Measurements from ENCODE around the gene TMEM179B.
"Not testable (repeated sequence)": the region's sequence is repeated elsewhere in the genome, so short reads cannot be mapped to it uniquely, and the experiment has no call there.

The TMEM179B gene

GRCh38 chr11:62760867-62761227 is 26.4 kb upstream of the TMEM179B start:
- H3K9ac ChIP-seq (ENCODE audit: low read depth in 1 of 2, low read length in 2 of 2); H3K27me3 ChIP-seq (ENCODE audit: control insufficient read depth in 1 of 2, insufficient read depth in 2 of 2, low read length in 2 of 2); H3K36me3 ChIP-seq (ENCODE audit: control insufficient read depth in 1 of 2, insufficient read depth in 2 of 2, low read length in 2 of 2); H3K9me3 ChIP-seq (ENCODE audit: control insufficient read depth in 1 of 2, low read length in 2 of 2); H3K27ac ChIP-seq (ENCODE audit: low read depth, low read length): not testable (repeated sequence)
- Histone ChIP-seq H3K4me3 (ENCODE audit: low read depth in 1 of 2, low read length in 2 of 2) (peak overlapping the region in 1 of 2 donors; percentile 43), H3K4me1 (ENCODE audit: control insufficient read depth in 1 of 2, insufficient read depth in 2 of 2, low read length in 2 of 2) (peaks cover 12 to 14% of the 10 kb centered on the region in 2 donors)

DNA sequence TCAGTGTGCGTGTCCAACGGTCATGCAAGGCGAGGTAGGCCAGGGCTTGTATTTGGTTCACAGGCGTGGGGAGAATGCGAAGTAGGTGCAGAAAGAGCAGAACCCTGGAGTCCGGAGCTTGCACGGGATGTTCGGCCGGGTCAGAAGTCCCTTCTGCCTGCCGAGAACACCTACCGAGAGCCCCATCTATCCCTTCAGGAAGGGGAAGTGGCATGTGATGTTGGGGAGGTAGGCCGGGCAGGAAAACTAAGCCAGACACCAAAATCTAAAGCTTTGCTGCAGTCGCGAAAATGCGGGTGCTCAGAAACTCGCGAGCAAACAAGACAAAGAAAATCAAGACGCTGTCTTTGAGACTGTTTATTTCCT is 16.4 kb upstream of the TMEM179B start:
- Histone ChIP-seq H3K27me3 (ENCODE audit: control insufficient read depth in 1 of 2, insufficient read depth in 2 of 2, low read length in 2 of 2) (no peaks in the 10 kb centered on the region), H3K36me3 (ENCODE audit: control insufficient read depth in 1 of 2, insufficient read depth in 2 of 2, low read length in 2 of 2) (peaks cover 12 to 22% of the 10 kb centered on the region in 2 donors), H3K9me3 (ENCODE audit: control insufficient read depth in 1 of 2, low read length in 2 of 2) (no peaks in the 10 kb centered on the region), H3K9ac (ENCODE audit: low read depth in 1 of 2, low read length in 2 of 2) (peak overlapping the region; percentile 67 to 88), H3K4me3 (ENCODE audit: low read depth in 1 of 2, low read length in 2 of 2) (peak overlapping the region; percentile 73 to 88), H3K27ac (ENCODE audit: low read depth, low read length) (peak overlapping the region; percentile 42), H3K4me1 (ENCODE audit: control insufficient read depth in 1 of 2, insufficient read depth in 2 of 2, low read length in 2 of 2) (peaks cover 16 to 22% of the 10 kb centered on the region in 2 donors)

DNA sequence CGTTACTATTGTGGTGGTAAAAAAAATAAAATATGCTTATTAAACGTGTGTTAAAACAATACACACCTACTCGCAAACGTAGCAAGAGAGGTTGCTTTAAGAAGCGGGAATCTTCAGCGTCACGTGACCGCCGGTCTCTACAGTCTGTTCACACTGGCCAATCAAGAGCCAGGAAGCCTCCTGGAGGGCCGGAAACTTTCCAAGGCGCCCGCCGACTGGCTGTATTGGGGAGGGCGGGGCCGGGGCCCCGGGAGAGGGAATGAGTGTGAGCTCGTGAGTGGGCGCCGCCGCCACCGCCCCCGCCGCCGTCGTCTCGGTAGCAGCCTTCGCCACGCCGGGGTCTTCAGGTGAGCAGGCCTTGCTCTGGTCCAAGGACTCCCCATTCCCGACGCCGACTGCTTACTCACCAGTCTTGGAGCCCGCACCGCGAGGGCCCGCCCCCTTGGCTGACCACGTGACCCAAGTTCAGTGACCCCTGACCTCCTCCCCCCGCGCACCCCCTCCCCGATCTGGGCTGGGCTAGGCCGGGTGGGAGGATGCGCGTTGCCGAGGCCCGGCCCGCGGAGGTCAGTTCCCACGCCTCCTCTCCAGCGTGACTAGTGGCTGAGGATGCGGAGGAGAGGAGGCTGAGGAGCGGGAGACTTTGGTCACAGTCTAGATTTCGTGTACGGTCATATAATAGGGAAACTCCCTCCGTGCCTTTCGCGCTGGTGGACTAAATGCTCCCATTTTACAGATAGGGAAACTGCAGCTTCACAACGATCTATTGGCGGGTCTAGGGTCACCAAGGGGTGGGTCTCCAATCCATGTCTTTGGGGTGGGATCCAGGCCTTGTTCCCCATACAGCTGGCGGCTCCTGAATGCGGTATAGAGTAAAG is 15.8 kb upstream of the TMEM179B start, which contains the start of gene TAF6L:
TSS of gene TAF6L (plus strand) at position 253 of the 878 bp plus-strand sequence. CDS start 4,388 bp downstream, outside the sequence.
- Histone ChIP-seq H3K27me3 (ENCODE audit: control insufficient read depth in 1 of 2, insufficient read depth in 2 of 2, low read length in 2 of 2) (no peaks in the 10 kb centered on the region), H3K9ac (ENCODE audit: low read depth in 1 of 2, low read length in 2 of 2) (peak within 1 kb of the TSS; percentile 67 to 88), H3K4me3 (ENCODE audit: low read depth in 1 of 2, low read length in 2 of 2) (peak within 1 kb of the TSS; percentile 73 to 88), H3K4me1 (ENCODE audit: control insufficient read depth in 1 of 2, insufficient read depth in 2 of 2, low read length in 2 of 2) (peaks cover 16 to 22% of the 10 kb centered on the region in 2 donors), H3K36me3 (ENCODE audit: control insufficient read depth in 1 of 2, insufficient read depth in 2 of 2, low read length in 2 of 2) (peaks cover 10 to 23% of the 10 kb centered on the region in 2 donors), H3K9me3 (ENCODE audit: control insufficient read depth in 1 of 2, low read length in 2 of 2) (no peaks in the 10 kb centered on the region), H3K27ac (ENCODE audit: low read depth, low read length) (peak within 1 kb of the TSS; percentile 87)

GRCh38 chr11:62774407-62774806 is 12.8 kb upstream of the TMEM179B start:
- Histone ChIP-seq H3K27me3 (ENCODE audit: control insufficient read depth in 1 of 2, insufficient read depth in 2 of 2, low read length in 2 of 2) (no peaks in the 10 kb centered on the region), H3K27ac (ENCODE audit: low read depth, low read length) (no peak overlapping the region), H3K4me1 (ENCODE audit: control insufficient read depth in 1 of 2, insufficient read depth in 2 of 2, low read length in 2 of 2) (peaks cover 16 to 22% of the 10 kb centered on the region in 2 donors), H3K9me3 (ENCODE audit: control insufficient read depth in 1 of 2, low read length in 2 of 2) (no peaks in the 10 kb centered on the region), H3K9ac (ENCODE audit: low read depth in 1 of 2, low read length in 2 of 2) (no peak overlapping the region), H3K4me3 (ENCODE audit: low read depth in 1 of 2, low read length in 2 of 2) (no peak overlapping the region), H3K36me3 (ENCODE audit: control insufficient read depth in 1 of 2, insufficient read depth in 2 of 2, low read length in 2 of 2) (peaks cover 14 to 30% of the 10 kb centered on the region in 2 donors)

DNA sequence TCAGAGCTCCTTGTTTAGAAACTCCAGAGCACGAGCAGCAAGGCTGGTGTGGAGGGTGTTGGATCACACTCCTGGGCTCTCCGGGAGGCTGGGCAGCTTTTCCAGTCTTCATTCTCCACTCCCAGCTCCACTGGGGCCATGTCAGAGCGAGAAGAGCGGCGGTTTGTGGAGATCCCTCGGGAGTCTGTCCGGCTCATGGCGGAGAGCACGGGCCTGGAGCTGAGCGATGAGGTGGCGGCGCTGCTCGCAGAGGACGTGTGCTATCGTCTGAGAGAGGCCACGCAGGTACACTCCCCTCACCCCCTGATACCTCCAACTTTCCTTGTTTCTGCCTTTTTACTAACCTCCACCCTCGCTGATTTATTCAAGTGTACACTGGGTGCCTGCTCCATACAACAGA is 11.6 kb upstream of the TMEM179B start:
- Histone ChIP-seq H3K4me1 (ENCODE audit: control insufficient read depth in 1 of 2, insufficient read depth in 2 of 2, low read length in 2 of 2) (peaks cover 8 to 11% of the 10 kb centered on the region in 2 donors), H3K27ac (ENCODE audit: low read depth, low read length) (no peak overlapping the region), H3K9me3 (ENCODE audit: control insufficient read depth in 1 of 2, low read length in 2 of 2) (no peaks in the 10 kb centered on the region), H3K27me3 (ENCODE audit: control insufficient read depth in 1 of 2, insufficient read depth in 2 of 2, low read length in 2 of 2) (no peaks in the 10 kb centered on the region), H3K36me3 (ENCODE audit: control insufficient read depth in 1 of 2, insufficient read depth in 2 of 2, low read length in 2 of 2) (peaks cover 14 to 36% of the 10 kb centered on the region in 2 donors), H3K9ac (ENCODE audit: low read depth in 1 of 2, low read length in 2 of 2) (no peak overlapping the region), H3K4me3 (ENCODE audit: low read depth in 1 of 2, low read length in 2 of 2) (no peak overlapping the region)

GRCh38 chr11:62777389-62777788 is 9.8 kb upstream of the TMEM179B start:
- Histone ChIP-seq H3K9me3 (ENCODE audit: control insufficient read depth in 1 of 2, low read length in 2 of 2) (no peaks in the 10 kb centered on the region), H3K4me3 (ENCODE audit: low read depth in 1 of 2, low read length in 2 of 2) (no peak overlapping the region), H3K4me1 (ENCODE audit: control insufficient read depth in 1 of 2, insufficient read depth in 2 of 2, low read length in 2 of 2) (no peaks in the 10 kb centered on the region), H3K27me3 (ENCODE audit: control insufficient read depth in 1 of 2, insufficient read depth in 2 of 2, low read length in 2 of 2) (no peaks in the 10 kb centered on the region), H3K36me3 (ENCODE audit: control insufficient read depth in 1 of 2, insufficient read depth in 2 of 2, low read length in 2 of 2) (peaks cover 17 to 42% of the 10 kb centered on the region in 2 donors), H3K9ac (ENCODE audit: low read depth in 1 of 2, low read length in 2 of 2) (no peak overlapping the region), H3K27ac (ENCODE audit: low read depth, low read length) (no peak overlapping the region)

GRCh38 chr11:62778441-62778840 is 8.8 kb upstream of the TMEM179B start:
- Histone ChIP-seq H3K27ac (ENCODE audit: low read depth, low read length) (no peak overlapping the region), H3K4me3 (ENCODE audit: low read depth in 1 of 2, low read length in 2 of 2) (no peak overlapping the region), H3K4me1 (ENCODE audit: control insufficient read depth in 1 of 2, insufficient read depth in 2 of 2, low read length in 2 of 2) (no peaks in the 10 kb centered on the region), H3K27me3 (ENCODE audit: control insufficient read depth in 1 of 2, insufficient read depth in 2 of 2, low read length in 2 of 2) (no peaks in the 10 kb centered on the region), H3K9ac (ENCODE audit: low read depth in 1 of 2, low read length in 2 of 2) (no peak overlapping the region), H3K36me3 (ENCODE audit: control insufficient read depth in 1 of 2, insufficient read depth in 2 of 2, low read length in 2 of 2) (peaks cover 22 to 47% of the 10 kb centered on the region in 2 donors), H3K9me3 (ENCODE audit: control insufficient read depth in 1 of 2, low read length in 2 of 2) (no peaks in the 10 kb centered on the region)

GRCh38 chr11:62782753-62783152 is 4.4 kb upstream of the TMEM179B start:
- Histone ChIP-seq H3K27me3 (ENCODE audit: control insufficient read depth in 1 of 2, insufficient read depth in 2 of 2, low read length in 2 of 2) (no peaks in the 10 kb centered on the region), H3K36me3 (ENCODE audit: control insufficient read depth in 1 of 2, insufficient read depth in 2 of 2, low read length in 2 of 2) (peaks cover 17 to 27% of the 10 kb centered on the region in 2 donors), H3K9ac (ENCODE audit: low read depth in 1 of 2, low read length in 2 of 2) (no peak overlapping the region), H3K4me1 (ENCODE audit: control insufficient read depth in 1 of 2, insufficient read depth in 2 of 2, low read length in 2 of 2) (peaks cover 7 to 12% of the 10 kb centered on the region in 2 donors), H3K9me3 (ENCODE audit: control insufficient read depth in 1 of 2, low read length in 2 of 2) (no peaks in the 10 kb centered on the region), H3K4me3 (ENCODE audit: low read depth in 1 of 2, low read length in 2 of 2) (no peak overlapping the region), H3K27ac (ENCODE audit: low read depth, low read length) (no peak overlapping the region)

DNA sequence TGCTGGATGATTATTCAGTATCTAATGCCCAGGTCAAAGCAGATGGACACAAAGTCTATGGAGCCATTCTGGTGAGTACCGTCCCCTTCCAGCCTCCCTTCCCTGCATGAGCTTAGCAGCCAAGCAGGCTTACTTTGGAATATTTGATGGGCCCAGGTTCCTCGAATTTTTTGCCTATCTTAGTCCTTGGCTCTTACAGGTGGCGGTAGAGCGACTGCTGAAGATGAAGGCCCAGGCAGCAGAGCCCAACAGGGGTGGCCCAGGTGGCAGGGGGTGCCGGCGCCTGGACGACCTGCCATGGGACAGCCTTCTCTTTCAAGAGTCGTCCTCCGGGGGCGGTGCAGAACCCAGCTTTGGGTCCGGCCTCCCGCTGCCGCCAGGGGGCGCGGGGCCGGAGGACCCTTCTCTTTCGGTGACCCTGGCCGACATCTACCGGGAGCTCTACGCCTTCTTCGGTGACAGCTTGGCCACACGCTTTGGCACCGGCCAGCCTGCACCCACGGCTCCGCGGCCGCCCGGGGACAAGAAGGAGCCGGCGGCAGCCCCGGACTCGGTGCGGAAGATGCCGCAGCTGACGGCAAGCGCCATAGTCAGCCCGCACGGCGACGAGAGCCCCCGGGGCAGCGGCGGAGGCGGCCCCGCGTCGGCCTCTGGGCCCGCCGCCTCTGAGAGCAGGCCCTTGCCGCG is 741 bp upstream of the TMEM179B start:
- H3K27me3 ChIP-seq (ENCODE audit: control insufficient read depth in 1 of 2, insufficient read depth in 2 of 2, low read length in 2 of 2) = no peaks in the 10 kb centered on the region
- H3K4me3 ChIP-seq (ENCODE audit: low read depth in 1 of 2, low read length in 2 of 2) = peak overlapping the region; percentile 77 to 99
- H3K4me1 ChIP-seq (ENCODE audit: control insufficient read depth in 1 of 2, insufficient read depth in 2 of 2, low read length in 2 of 2) = peaks cover 22 to 38% of the 10 kb centered on the region in 2 donors
- peak overlapping the region; percentile 96 for H3K27ac ChIP-seq (ENCODE audit: low read depth, low read length)
- H3K9ac ChIP-seq (ENCODE audit: low read depth in 1 of 2, low read length in 2 of 2) = peak overlapping the region; percentile 74 to 100
- peaks cover 18 to 32% of the 10 kb centered on the region in 2 donors for H3K36me3 ChIP-seq (ENCODE audit: control insufficient read depth in 1 of 2, insufficient read depth in 2 of 2, low read length in 2 of 2)
- no peaks in the 10 kb centered on the region for H3K9me3 ChIP-seq (ENCODE audit: control insufficient read depth in 1 of 2, low read length in 2 of 2)

DNA sequence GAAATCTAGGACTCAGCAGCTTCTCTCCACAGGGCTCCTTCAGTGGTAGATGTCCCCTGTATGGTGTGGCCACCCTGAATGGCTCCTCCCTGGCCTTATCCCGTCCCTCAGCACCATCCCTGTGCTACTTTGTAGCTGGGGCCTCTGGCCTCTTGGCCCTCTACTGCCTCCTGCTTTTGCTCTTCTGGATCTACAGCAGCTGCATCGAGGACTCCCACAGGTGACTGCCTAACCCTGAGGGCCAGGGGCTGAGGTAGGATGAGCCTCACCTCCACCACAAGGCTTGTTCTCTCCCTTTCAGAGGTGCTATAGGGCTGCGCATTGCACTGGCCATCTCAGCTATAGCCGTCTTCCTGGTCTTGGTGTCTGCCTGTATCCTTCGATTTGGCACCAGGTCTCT is 1.8 kb downstream of the TMEM179B start:
- Histone ChIP-seq H3K4me1 (ENCODE audit: control insufficient read depth in 1 of 2, insufficient read depth in 2 of 2, low read length in 2 of 2) (peaks cover 30 to 45% of the 10 kb centered on the region in 2 donors), H3K27me3 (ENCODE audit: control insufficient read depth in 1 of 2, insufficient read depth in 2 of 2, low read length in 2 of 2) (no peaks in the 10 kb centered on the region), H3K4me3 (ENCODE audit: low read depth in 1 of 2, low read length in 2 of 2) (no peak overlapping the region), H3K9ac (ENCODE audit: low read depth in 1 of 2, low read length in 2 of 2) (no peak overlapping the region), H3K9me3 (ENCODE audit: control insufficient read depth in 1 of 2, low read length in 2 of 2) (no peaks in the 10 kb centered on the region), H3K36me3 (ENCODE audit: control insufficient read depth in 1 of 2, insufficient read depth in 2 of 2, low read length in 2 of 2) (peaks cover 13 to 37% of the 10 kb centered on the region in 2 donors), H3K27ac (ENCODE audit: low read depth, low read length) (no peak overlapping the region)
